Prostate gland (tissue), 2 donors: ENCODE data around the gene RANBP3. TPM values are rescaled to one million over a fixed set of nuclear protein-coding genes. Genes with fewer than 3 reads are reported as not detected.

Experiments used
- DNase-seq: peaks from one replicate; pipeline ENCODE4 v3.0.0-alpha.2; 2019; ENCODE audit warnings: low spot score
- H3K27ac ChIP-seq, 2 donors: fragments of 200-600 bp; sonication (generic); 2 replicates each; pipeline ENCODE4 v1.5.1; 2017 to 2019
- H3K27me3 ChIP-seq: fragments of 200-600 bp; sonication (generic); replicated peaks from 2 replicates; pipeline ENCODE4 v1.5.1; 2019; ENCODE audit not compliant: insufficient read depth
- H3K36me3 ChIP-seq, 2 donors: fragments of 200-600 bp; sonication (generic); 1 replicate in 1 of 2; 2 replicates in 1 of 2; pipeline versions ENCODE4 v1.5.1 to v1.8.1; 2017 to 2019
- H3K4me1 ChIP-seq: fragments of 200-600 bp; sonication (generic); replicated peaks from 2 replicates; pipeline ENCODE4 v1.5.1; 2019
- H3K4me3 ChIP-seq, 2 donors: fragments of 200-600 bp; sonication (generic); 2 replicates each; pipeline ENCODE4 v1.5.1; 2017 to 2019
- H3K9me3 ChIP-seq: fragments of 200-600 bp; sonication (generic); 2 replicates; pipeline ENCODE4 v1.5.1; 2017
- CTCF ChIP-seq, 4 experiments: fragments of 200-600 bp in 2 of 4; fragments of 450-650 bp in 2 of 4; sonication (generic) in 2 of 4; IDR thresholded peaks; 1 replicate in 3 of 4; 2 replicates in 1 of 4; pipeline ENCODE4 v1.5.1; 2016 to 2019; ENCODE audit warnings: antibody characterized with exemption in 4 of 4, mild to moderate bottlenecking in 2 of 4, moderate library complexity in 2 of 4
- POLR2A ChIP-seq: fragments of 450-650 bp; IDR thresholded peaks from one replicate; pipeline ENCODE4 v1.6.1; 2016; ENCODE audit warnings: antibody characterized with exemption, mild to moderate bottlenecking
- POLR2AphosphoS5 ChIP-seq: sonication (generic); formaldehyde crosslinking; IDR thresholded peaks from one replicate; pipeline ENCODE4 v1.6.1; 2017; ENCODE audit warnings: antibody characterized with exemption
- WGBS: methylation state at CpG from one replicate; pipeline ENCODE4 v1.1.5; 2018; 5-methylcytosine and 5-hydroxymethylcytosine counted together
- intact Hi-C: fragments of 100-400 bp; cut with DNase I; formaldehyde crosslinking; loops from one replicate; pipeline ENCODE4 v1.14.2; 2022
- total RNA-seq, 2 donors: library from RNA; depleted of rRNA; stranded (reverse); fragments of >200 nt; gene quantifications; one replicate each; pipeline ENCODE4 v1.1.0, GENCODE V29; 2016

RANBP3 gene
- total RNA-seq, 2 donors from 2014 or later, result 84.6 to 120 TPM

DNA sequence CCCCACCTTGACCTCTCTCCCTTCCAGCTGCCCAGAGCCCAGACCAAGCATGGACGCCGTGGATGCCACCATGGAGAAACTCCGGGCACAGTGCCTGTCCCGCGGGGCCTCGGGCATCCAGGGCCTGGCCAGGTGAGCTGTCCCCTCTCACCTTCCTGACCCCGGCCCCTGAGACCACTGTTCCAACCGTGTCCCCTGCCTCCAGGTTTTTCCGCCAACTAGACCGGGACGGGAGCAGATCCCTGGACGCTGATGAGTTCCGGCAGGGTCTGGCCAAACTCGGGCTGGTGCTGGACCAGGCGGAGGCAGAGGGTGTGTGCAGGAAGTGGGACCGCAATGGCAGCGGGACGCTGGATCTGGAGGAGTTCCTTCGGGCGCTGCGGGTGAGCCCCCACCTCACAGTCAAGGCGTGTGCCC lies 63.6 kb downstream of the RANBP3 start:
- peak overlapping the region in 1 of 2 donors; percentile 10 for H3K4me3 ChIP-seq
- H3K4me1 ChIP-seq, result peaks cover 18% of the 10 kb centered on the region
- no peaks in the 10 kb centered on the region for H3K9me3 ChIP-seq
- 54% methylated on average over 22 of the region's 22 CpGs for WGBS
- H3K27me3 ChIP-seq, result no peaks in the 10 kb centered on the region
- intact Hi-C loops, result no loop called here
- H3K36me3 ChIP-seq, result peaks cover 6 to 10% of the 10 kb centered on the region in 2 donors
- no peak for DNase-seq
- peak overlapping the region; percentile 63 to 71 for H3K27ac ChIP-seq
- TF ChIP-seq POLR2AphosphoS5 (no peak), POLR2A (no peak), CTCF (IDR thresholded peaks at IDR 0.05) (no peak)

DNA sequence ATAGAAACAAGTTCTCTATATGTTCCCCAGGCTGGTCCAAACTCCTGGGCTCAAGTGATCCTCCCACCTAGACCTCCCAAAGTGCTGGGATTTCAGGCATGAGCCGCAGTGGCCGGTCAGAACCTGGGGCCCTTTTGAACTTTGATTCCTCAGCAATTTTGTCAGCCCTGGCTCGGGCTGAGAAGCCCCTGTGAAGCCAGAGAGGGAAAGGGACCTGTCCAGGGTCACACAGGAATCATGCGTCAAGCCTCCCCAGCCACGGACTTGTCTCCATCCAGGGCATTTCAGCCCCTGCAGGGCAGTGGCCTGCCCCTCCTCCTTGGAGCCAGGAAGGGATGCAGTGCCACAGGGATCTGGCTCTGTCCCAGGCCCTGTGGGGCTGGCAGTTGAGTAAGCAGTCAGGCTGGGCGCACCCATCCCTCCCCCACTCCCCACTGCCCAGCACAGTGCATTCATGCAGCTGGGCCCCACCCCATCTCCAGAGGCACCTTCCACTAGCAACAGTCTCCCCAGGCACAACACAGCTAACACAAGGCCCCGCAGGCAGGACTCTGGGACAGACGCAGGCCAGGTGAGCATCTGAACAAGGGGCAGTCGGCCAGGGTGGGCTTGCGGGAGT lies 64.1 kb downstream of the RANBP3 start, which contains the start of gene CAPS:
Gene CAPS, plus strand, starts transcription at position 516 of the 619 bp plus-strand sequence. CDS start 153 bp downstream, outside the sequence.
- TF ChIP-seq CTCF (IDR thresholded peaks at IDR 0.05) (no peak), POLR2A (peak; percentile 18), POLR2AphosphoS5 (peak; percentile 61)
- no peaks in the 10 kb centered on the region for H3K27me3 ChIP-seq
- H3K27ac ChIP-seq, result peak within 1 kb of the TSS; percentile 63 to 71
- no peaks in the 10 kb centered on the region for H3K9me3 ChIP-seq
- WGBS, result 54% methylated on average over 10 of the region's 10 CpGs
- DNase-seq, result peak; percentile 81
- peaks cover 23% of the 10 kb centered on the region for H3K4me1 ChIP-seq
- H3K36me3 ChIP-seq, result peaks cover 6 to 10% of the 10 kb centered on the region in 2 donors
- intact Hi-C loops, result no loop called here
- H3K4me3 ChIP-seq, result peak within 1 kb of the TSS in 1 of 2 donors; percentile 10

DNA sequence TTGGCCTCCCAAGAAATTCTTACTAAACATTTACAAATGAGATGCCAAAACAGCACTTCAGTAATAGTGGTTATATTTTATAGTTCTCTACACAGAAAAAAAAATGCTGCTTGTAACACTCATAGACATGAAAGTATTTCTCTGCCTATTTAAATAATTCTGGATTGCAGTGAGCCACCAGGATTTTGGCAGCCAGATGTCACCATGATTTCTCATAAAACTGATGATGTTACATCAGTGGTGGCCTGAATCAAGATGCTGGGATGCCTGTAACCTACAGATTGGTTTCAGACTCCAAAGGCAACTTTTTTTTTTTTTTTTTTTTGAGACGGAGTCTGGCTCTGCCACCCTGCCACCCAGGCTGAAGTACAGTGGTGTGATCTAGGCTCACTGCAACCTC lies 66.6 kb downstream of the RANBP3 start:
- H3K36me3 ChIP-seq, result no peaks in the 10 kb centered on the region

GRCh38 chr19:5910638-5910907 lies 67.4 kb downstream of the RANBP3 start:
- DNase-seq, result no peak
- H3K4me1 ChIP-seq, result peaks cover 26% of the 10 kb centered on the region
- no peaks in the 10 kb centered on the region for H3K27me3 ChIP-seq
- TF ChIP-seq CTCF (IDR thresholded peaks at IDR 0.05) (no peak), POLR2AphosphoS5 (no peak), POLR2A (no peak)
- no peak overlapping the region for H3K4me3 ChIP-seq
- H3K9me3 ChIP-seq, result no peaks in the 10 kb centered on the region
- peak overlapping the region; percentile 33 to 61 for H3K27ac ChIP-seq
- WGBS, result 56% methylated on average over 1 of the region's 1 CpG
- H3K36me3 ChIP-seq, result no peaks in the 10 kb centered on the region
- intact Hi-C loops, result no loop called here

More for the DNA sequence above, 66.6 kb downstream of the RANBP3 start:
- no peak for TF ChIP-seq CTCF (IDR thresholded peaks at IDR 0.05)
- no peak for TF ChIP-seq POLR2A
- TF ChIP-seq POLR2AphosphoS5, result no peak
- H3K4me3 ChIP-seq, result no peak overlapping the region
- no peaks in the 10 kb centered on the region for H3K27me3 ChIP-seq
- peak overlapping the region in 1 of 2 donors; percentile 61 for H3K27ac ChIP-seq
- no peaks in the 10 kb centered on the region for H3K9me3 ChIP-seq
- intact Hi-C loops, result no loop called here
- peaks cover 26% of the 10 kb centered on the region for H3K4me1 ChIP-seq
- no peak for DNase-seq
- 39% methylated on average over 1 of the region's 1 CpG for WGBS

DNA sequence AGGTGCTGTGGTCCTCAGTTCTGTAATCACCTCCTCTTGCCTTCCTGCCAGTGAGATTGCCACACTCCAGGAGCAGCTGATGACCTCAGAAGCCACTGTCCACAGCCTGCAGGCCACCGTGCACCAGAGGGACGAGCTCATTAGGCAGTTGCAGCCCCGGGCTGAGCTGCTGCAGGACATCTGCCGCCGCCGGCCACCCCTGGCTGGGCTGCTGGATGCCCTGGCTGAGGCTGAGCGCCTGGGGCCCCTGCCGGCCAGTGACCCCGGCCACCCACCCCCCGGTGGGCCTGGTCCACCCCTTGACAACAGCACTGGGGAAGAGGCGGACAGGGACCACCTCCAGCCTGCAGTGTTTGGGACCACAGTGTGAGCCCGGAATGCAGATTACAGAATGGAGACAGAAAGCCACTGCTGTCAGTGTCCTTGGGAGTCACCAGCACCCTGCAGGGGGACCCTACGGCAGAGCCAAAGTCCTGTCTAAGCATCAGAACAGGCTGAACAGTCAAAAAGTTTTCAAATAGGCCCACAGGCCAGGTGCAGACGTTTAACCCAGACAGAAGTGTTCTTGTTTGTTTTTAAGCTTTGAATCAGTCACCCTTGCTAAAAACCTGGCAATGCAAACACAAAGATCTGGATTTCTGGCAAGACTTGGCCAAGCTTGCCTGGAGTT lies 69.0 kb downstream of the RANBP3 start:
- Histone ChIP-seq H3K27me3 (no peaks in the 10 kb centered on the region), H3K9me3 (no peaks in the 10 kb centered on the region), H3K27ac (peak overlapping the region in 1 of 2 donors; percentile 61), H3K4me1 (peaks cover 18% of the 10 kb centered on the region), H3K36me3 (no peaks in the 10 kb centered on the region), H3K4me3 (no peak overlapping the region)
- intact Hi-C loops, result no loop called here
- 41% methylated on average over 10 of the region's 14 CpGs for WGBS
- DNase-seq, result no peak
- TF ChIP-seq POLR2A (no peak), POLR2AphosphoS5 (no peak), CTCF (IDR thresholded peaks at IDR 0.05) (no peak)
